H1 (cell line): ENCODE data around the gene ADAMTSL2. TPM values are rescaled to one million over a fixed set of nuclear protein-coding genes. Genes with fewer than 3 reads are reported as not detected.
A peak's percentile ranks its signal among the peaks of the same experiment; 100 is the strongest.

Source experiments
- CTCF ChIA-PET: fragments of 300-600 bp; sonication (Branson Sonifier 250); formaldehyde crosslinking; loops from one replicate; lab custom pipeline; 2021; ENCODE audit not compliant: partially characterized antibody; lab: Charles Lee
- POLR2A ChIA-PET: fragments of 300-600 bp; sonication (Branson Sonifier 250); formaldehyde crosslinking; loops from one replicate; lab custom pipeline; 2021; ENCODE audit warnings: inconsistent platforms; ENCODE audit not compliant: partially characterized antibody; lab: Charles Lee
- DNase-seq, 2 experiments: peaks; one replicate each; pipeline versions ENCODE4 v3.0.0 to v3.0.0-alpha.2; 2010 to 2022; ENCODE audit warnings: low spot score in 2 of 2, low read depth in 1 of 2, mixed read lengths in 1 of 2
- FAIRE-seq: peaks from 2 replicates; lab custom pipeline; 2011; peaks lifted over from hg19 to GRCh38; lab: Jason Lieb, UNC
- H2AFZ ChIP-seq: 2 replicates; pipeline ENCODE4 v1.8.1; 2012; ENCODE audit warnings: low read length, inconsistent platforms
- H2AK5ac ChIP-seq: 2 replicates; pipeline ENCODE4 v1.6.1; 2013; ENCODE audit warnings: low read depth, low read length
- H2BK120ac ChIP-seq: replicated peaks from 2 replicates; pipeline ENCODE3; 2013; ENCODE audit warnings: low read depth, low read length, inconsistent platforms
- H2BK12ac ChIP-seq: 2 replicates; pipeline ENCODE4 v1.6.1; 2013; ENCODE audit warnings: low read depth, low read length
- H2BK15ac ChIP-seq: 2 replicates; pipeline ENCODE4 v1.6.1; 2013; ENCODE audit warnings: low read length
- H2BK20ac ChIP-seq: 2 replicates; pipeline ENCODE4 v1.6.1; 2013; ENCODE audit warnings: low read length
- H2BK5ac ChIP-seq: 2 replicates; pipeline ENCODE4 v1.6.1; 2013; ENCODE audit warnings: low read depth, low read length
- H3K14ac ChIP-seq: 2 replicates; pipeline ENCODE4 v1.6.1; 2013; ENCODE audit warnings: inconsistent platforms; ENCODE audit not compliant: insufficient read length
- H3K18ac ChIP-seq: 2 replicates; pipeline ENCODE4 v1.6.1; 2013; ENCODE audit warnings: low read length; ENCODE audit errors: extremely low read depth
- H3K23ac ChIP-seq: 2 replicates; pipeline ENCODE4 v1.6.1; 2013; ENCODE audit warnings: inconsistent platforms; ENCODE audit not compliant: insufficient read length
- H3K23me2 ChIP-seq: 2 replicates; pipeline ENCODE4 v1.6.1; 2013; ENCODE audit warnings: low read depth, low read length
- H3K27ac ChIP-seq: 2 replicates; pipeline ENCODE4 v1.6.1; 2011; ENCODE audit warnings: low read depth, low read length, inconsistent platforms
- H3K27me3 ChIP-seq, 4 experiments: replicated peaks in 1 of 4; 1 replicate in 1 of 4; 2 replicates in 3 of 4; pipeline versions ENCODE4 v1.6.1 to v1.8.1; 2011 to 2013; ENCODE audit warnings: low read length in 3 of 4, mild to moderate bottlenecking in 3 of 4, inconsistent platforms in 2 of 4, mixed read lengths in 2 of 4, moderate library complexity in 1 of 4; ENCODE audit not compliant: control insufficient read depth in 3 of 4, insufficient read depth in 3 of 4; ENCODE audit errors: extremely low read depth in 1 of 4
- H3K36me3 ChIP-seq, 4 experiments: 2 replicates each; pipeline versions ENCODE4 v1.6.1 to v1.8.1; 2011 to 2013; ENCODE audit warnings: mild to moderate bottlenecking in 4 of 4, low read length in 3 of 4, moderate library complexity in 2 of 4, control low read depth in 1 of 4, inconsistent platforms in 1 of 4; ENCODE audit not compliant: insufficient read depth in 4 of 4, control insufficient read depth in 2 of 4
- H3K4ac ChIP-seq: replicated peaks from 2 replicates; pipeline ENCODE3; 2013; ENCODE audit warnings: low read length, low read depth, mixed read lengths, inconsistent platforms; ENCODE audit not compliant: insufficient read length
- H3K4me1 ChIP-seq, 4 experiments: replicated peaks in 1 of 4; 1 replicate in 1 of 4; 2 replicates in 3 of 4; pipeline versions ENCODE4 v1.6.1 to v1.8.1; 2011 to 2013; ENCODE audit warnings: low read length in 3 of 4, inconsistent platforms in 2 of 4, mixed read lengths in 1 of 4; ENCODE audit not compliant: insufficient read depth in 4 of 4, control insufficient read depth in 3 of 4
- H3K4me2 ChIP-seq, 2 experiments: 2 replicates each; pipeline versions ENCODE4 v1.6.1 to v1.8.1; 2011 to 2013; ENCODE audit warnings: low read depth in 2 of 2, low read length in 2 of 2, control low read depth in 1 of 2, inconsistent platforms in 1 of 2, mild to moderate bottlenecking in 1 of 2; ENCODE audit not compliant: insufficient read depth in 1 of 2
- H3K4me3 ChIP-seq, 4 experiments: fragments of 200-600, 300-600 bp in 1 of 4; sonication (generic), shearing (Covaris generic), sonication (Bioruptor Twin) in 1 of 4; 2 replicates each; pipeline versions ENCODE4 v1.5.1 to v1.8.1; 2011 to 2016; ENCODE audit warnings: low read length in 4 of 4, low read depth in 3 of 4, control low read depth in 2 of 4, inconsistent platforms in 2 of 4, mild to moderate bottlenecking in 2 of 4, mixed read lengths in 1 of 4, moderate library complexity in 1 of 4; ENCODE audit not compliant: insufficient read depth in 2 of 4; ENCODE audit errors: extremely low read depth in 1 of 4
- H3K56ac ChIP-seq: replicated peaks from 2 replicates; pipeline ENCODE3; 2013; ENCODE audit warnings: low read depth, mild to moderate bottlenecking, mixed read lengths, low read length, inconsistent platforms; ENCODE audit not compliant: insufficient read length
- H3K79me1 ChIP-seq: 2 replicates; pipeline ENCODE4 v1.6.1; 2013; ENCODE audit warnings: low read depth, low read length, control low read depth
- H3K79me2 ChIP-seq, 2 experiments: 2 replicates each; pipeline versions ENCODE4 v1.6.1 to v1.8.1; 2012 to 2013; ENCODE audit warnings: low read length in 2 of 2, mild to moderate bottlenecking in 2 of 2, inconsistent platforms in 1 of 2; ENCODE audit not compliant: insufficient read depth in 2 of 2, control insufficient read depth in 1 of 2
- H3K9ac ChIP-seq, 4 experiments: replicated peaks in 1 of 4; 1 replicate in 1 of 4; 2 replicates in 3 of 4; pipeline versions ENCODE4 v1.6.1 to v1.8.1; 2011 to 2013; ENCODE audit warnings: low read depth in 3 of 4, low read length in 3 of 4, control low read depth in 2 of 4, mild to moderate bottlenecking in 2 of 4, moderate library complexity in 2 of 4, inconsistent platforms in 1 of 4; ENCODE audit errors: extremely low read depth in 1 of 4
- H3K9me3 ChIP-seq, 2 experiments: 2 replicates each; pipeline versions ENCODE4 v1.6.1 to v1.8.1; 2012 to 2013; ENCODE audit warnings: mild to moderate bottlenecking in 2 of 2, moderate library complexity in 2 of 2, control low read depth in 1 of 2, inconsistent platforms in 1 of 2, low read depth in 1 of 2, low read length in 1 of 2, mixed read lengths in 1 of 2; ENCODE audit not compliant: insufficient read depth in 2 of 2
- H4K20me1 ChIP-seq, 2 experiments: replicated peaks in 1 of 2; 2 replicates each; pipeline versions ENCODE3 to v1.8.1; 2011 to 2013; ENCODE audit warnings: inconsistent platforms in 2 of 2, low read length in 2 of 2, mild to moderate bottlenecking in 1 of 2; ENCODE audit not compliant: insufficient read depth in 2 of 2, control insufficient read depth in 1 of 2
- H4K5ac ChIP-seq: 2 replicates; pipeline ENCODE4 v1.6.1; 2013; ENCODE audit warnings: low read length, low read depth, mixed read lengths, inconsistent platforms; ENCODE audit not compliant: insufficient read length
- H4K8ac ChIP-seq: 2 replicates; pipeline ENCODE4 v1.8.0; 2013; ENCODE audit warnings: mild to moderate bottlenecking, moderate library complexity, low read length, inconsistent platforms; ENCODE audit not compliant: insufficient read depth; ENCODE audit errors: extremely low read depth
- H4K91ac ChIP-seq: replicated peaks from 2 replicates; pipeline ENCODE3; 2013; ENCODE audit warnings: low read length, mixed read lengths, inconsistent platforms; ENCODE audit not compliant: insufficient read length
- BACH1 ChIP-seq: IDR thresholded peaks from 2 replicates; pipeline ENCODE4 v1.6.1; 2012; ENCODE audit warnings: low read length, improper control_type of control experiment
- CTCF ChIP-seq, 3 experiments: IDR thresholded peaks; 1 replicate in 2 of 3; 2 replicates in 1 of 3; pipeline versions ENCODE4 v1.5.1 to v1.6.1; 2011; ENCODE audit warnings: low read length in 3 of 3, mild to moderate bottlenecking in 3 of 3, inconsistent platforms in 2 of 3, low read depth in 1 of 3, moderate library complexity in 1 of 3; ENCODE audit not compliant: insufficient read depth in 1 of 3; ENCODE audit errors: control extremely low read depth in 1 of 3
- NRF1 ChIP-seq: IDR thresholded peaks from 2 replicates; pipeline ENCODE4 v1.6.1; 2011; ENCODE audit warnings: mild to moderate bottlenecking, low read depth, low read length, improper control_type of control experiment
- RAD21 ChIP-seq, 2 experiments: IDR thresholded peaks in 1 of 2; conservative IDR thresholded peaks in 1 of 2; 2 replicates each; pipeline ENCODE4 v1.6.1; 2011; ENCODE audit warnings: low read depth in 2 of 2, low read length in 2 of 2, improper control_type of control experiment in 1 of 2, inconsistent platforms in 1 of 2, mild to moderate bottlenecking in 1 of 2, moderate library complexity in 1 of 2
- RFX5 ChIP-seq: IDR thresholded peaks from 2 replicates; pipeline ENCODE4 v1.6.1; 2011; ENCODE audit warnings: low read depth, low read length, improper control_type of control experiment, borderline replicate concordance
- TBP ChIP-seq: IDR thresholded peaks from 2 replicates; pipeline ENCODE4 v1.6.1; 2011; ENCODE audit warnings: low read depth, low read length, improper control_type of control experiment
- USF2 ChIP-seq: IDR thresholded peaks from 2 replicates; pipeline ENCODE4 v1.6.1; 2011; ENCODE audit warnings: low read length, improper control_type of control experiment
- YY1 ChIP-seq: IDR thresholded peaks from 2 replicates; pipeline ENCODE4 v1.6.1; 2011; ENCODE audit warnings: low read depth, mild to moderate bottlenecking, low read length
- WGBS, 2 experiments: shearing (Covaris generic) in 1 of 2; methylation state at CpG; one replicate each; pipeline versions ENCODE4 v1.1.6 to v1.1.7; 2013 to 2015; ENCODE audit warnings: low lambda C conversion rate in 2 of 2, mixed read lengths in 2 of 2, inconsistent platforms in 1 of 2, low coverage in 1 of 2, missing lambda C conversion rate in 1 of 2; ENCODE audit not compliant: insufficient replicate concordance in 2 of 2, insufficient coverage in 1 of 2, insufficient read length in 1 of 2; ENCODE audit errors: extremely low coverage in 1 of 2, missing lambda C conversion rate in 1 of 2; 5-methylcytosine and 5-hydroxymethylcytosine counted together
- polyA plus RNA-seq, 7 experiments: library from polyadenylated mRNA; depleted of rRNA in 3 of 7; stranded (reverse) in 5 of 7; unstranded in 2 of 7; fragments of >200 nt in 5 of 7; fragments of 200-250 nt in 2 of 7; gene quantifications; 1 replicate in 5 of 7; 2 replicates in 1 of 7; 4 replicates in 1 of 7; pipeline versions ENCODE4 v1.2.1 to v1.2.3, GENCODE V29; 2011 to 2013; ENCODE audit warnings: missing spikeins in 2 of 7, mixed read lengths in 2 of 7
- total RNA-seq: library from RNA; stranded (reverse); fragmentation: NEBNext Ultra II Directional; extraction: Animal tissue kit (Norgen Biotek cat#: 25700); gene quantifications from 2 replicates; pipeline ENCODE4 v1.2.1, GENCODE V29; 2021

The ADAMTSL2 gene
- total and polyA plus RNA-seq, 2 of the 8 experiments (the other 6 are each of a cell fraction or from before 2014, with no cell fraction given) = 0.74 to 0.76 TPM

- Histone ChIP-seq H3K23me2 (no peaks in the 10 kb centered on the region), H4K20me1 (peaks cover 0 to 4% of the 10 kb centered on the region in 2 experiments), H3K9me3 (no peaks in the 10 kb centered on the region), H3K14ac (no peak overlapping the region), H4K8ac (peak overlapping the region; percentile 77; the same call in 1 of the 2 replicates), H2AFZ (no peak overlapping the region), H2BK12ac (no peak overlapping the region), H3K9ac (no peak overlapping the region), H3K18ac (no peak overlapping the region), H3K79me1 (no peaks in the 10 kb centered on the region; the same call in 1 of the 2 replicates), H3K79me2 (no peaks in the 10 kb centered on the region), H3K36me3 (no peaks in the 10 kb centered on the region), H3K4me2 (no peak overlapping the region), H3K23ac (no peak overlapping the region), H3K27me3 (no peaks in the 10 kb centered on the region), H3K4me3 (no peak overlapping the region), H3K56ac (no peak overlapping the region), H2BK20ac (no peak overlapping the region), H4K5ac (peak overlapping the region; percentile 48), H4K91ac (no peak overlapping the region), H2BK5ac (no peak overlapping the region), H3K4me1 (peaks cover 6 to 12% (median 8%) of the 10 kb centered on the region in 4 experiments; a peak in 6 of 7 replicates), H3K27ac (no peak overlapping the region), H2AK5ac (no peak overlapping the region), H2BK120ac (no peak overlapping the region), H2BK15ac (0 out of 2 replicates have a peak overlapping the region, but pooled peaks have one; percentile 29), H3K4ac (no peak overlapping the region)
- ChIA-PET CTCF (interaction anchor here (0.6 to 4.6 kb wide), 16 partner anchors 10 to 119 kb away, joined by 3 to 26 read pairs (median 4); partner anchors contain the start of gene ADAMTSL2), POLR2A (no interaction called here)
- DNase-seq (no peak), FAIRE-seq (no peak)
- 80% methylated on average over 29 of the region's 31 CpGs; no CpG with 5 or more reads in 1 of the 2 experiments for whole genome bisulfite sequencing, 2 experiments
- TF ChIP-seq BACH1 = no peak
- TF ChIP-seq YY1 = no peak
- TF ChIP-seq CTCF (IDR thresholded peaks at IDR 0.05; ENCODE audit: control extremely low read depth in 1 of 3, insufficient read depth in 1 of 3, low read depth in 1 of 3, low read length in 3 of 3) = peak in 2 of 3 experiments; percentile 12 to 27; a peak in 2 of 4 replicates
- TF ChIP-seq TBP = 0 out of 2 replicates have a peak, but pooled peaks have one; percentile 8
- peak in 1 of 2 experiments; percentile 27; a peak in 1 of 4 replicates for TF ChIP-seq RAD21 (IDR thresholded peaks at IDR 0.05 in 1 of 2, conservative IDR thresholded peaks at IDR 0.05 in 1 of 2; ENCODE audit: low read depth in 2 of 2, low read length in 2 of 2)
- TF ChIP-seq NRF1 = no peak
- no peak for TF ChIP-seq USF2
- no peak for TF ChIP-seq RFX5
These were observed 19.6 kb downstream of the ADAMTSL2 start for GRCh38 chr9:133553973-133554713.
